HEK293 (cell line): ENCODE results near the gene CFAP43.

Experiments used
- CTCF ChIA-PET: fragments of 350-600 bp; formaldehyde crosslinking; extraction: SDS; loops from one replicate; lab custom pipeline; 2021; ENCODE audit warnings: antibody characterized with exemption; lab: Yijun Ruan, JAX
- POLR2A ChIA-PET: fragments of 300-600 bp; formaldehyde crosslinking; extraction: SDS; loops from one replicate; lab custom pipeline; 2020; ENCODE audit warnings: antibody characterized with exemption, inconsistent platforms; lab: Yijun Ruan, JAX
- H3K27ac ChIP-seq: fragments of 200-500 bp; sonication (Bioruptor generic); 2 replicates; pipeline ENCODE4 v1.5.1; 2014; ENCODE audit warnings: low read depth, low read length, control low read depth, inconsistent platforms; ENCODE audit errors: extremely low read depth
- H3K36me3 ChIP-seq, 2 experiments: fragments of 200-500 bp in 1 of 2; sonication (Bioruptor generic) in 1 of 2; 1 replicate in 1 of 2; 2 replicates in 1 of 2; pipeline ENCODE4 v1.5.1; 2014 to 2017; ENCODE audit warnings: inconsistent platforms in 2 of 2, low read length in 2 of 2; ENCODE audit not compliant: control insufficient read depth in 2 of 2, insufficient read depth in 1 of 2
- H3K4me1 ChIP-seq: fragments of 200-500 bp; sonication (Bioruptor generic); 2 replicates; pipeline ENCODE4 v1.5.1; 2014; ENCODE audit warnings: mild to moderate bottlenecking, low read length, inconsistent platforms; ENCODE audit not compliant: control insufficient read depth, insufficient read depth
- H3K4me3 ChIP-seq: 2 replicates; pipeline ENCODE4 v1.5.1; 2011; ENCODE audit warnings: low read depth, mild to moderate bottlenecking, control low read depth, low read length, moderate library complexity
- H3K9me3 ChIP-seq: fragments of 200-500 bp; sonication (Bioruptor generic); 2 replicates; pipeline ENCODE4 v1.5.1; 2014; ENCODE audit warnings: low read depth, low read length, inconsistent platforms; ENCODE audit not compliant: control insufficient read depth, insufficient read depth
- KLF1 ChIP-seq: fragments of 450-650 bp; formaldehyde crosslinking; IDR thresholded peaks from 2 replicates; pipeline ENCODE4 v1.5.1; 2016; ENCODE audit warnings: missing biosample characterization, missing genetic modification characterization
- KLF10 ChIP-seq: fragments of 450-650 bp; IDR thresholded peaks from 2 replicates; pipeline ENCODE4 v1.5.1; 2018; ENCODE audit warnings: missing biosample characterization, mild to moderate bottlenecking, missing genetic modification characterization
- KLF9 ChIP-seq: fragments of 450-650 bp; formaldehyde crosslinking; IDR thresholded peaks from 2 replicates; pipeline ENCODE4 v1.5.1; 2016; ENCODE audit warnings: missing biosample characterization, missing genetic modification characterization, low read depth
- SCRT1 ChIP-seq: fragments of 450-650 bp; formaldehyde crosslinking; IDR thresholded peaks from 2 replicates; pipeline ENCODE4 v1.5.1; 2016; ENCODE audit warnings: missing biosample characterization, missing genetic modification characterization, borderline replicate concordance
- SCRT2 ChIP-seq: fragments of 450-650 bp; formaldehyde crosslinking; IDR thresholded peaks from 2 replicates; pipeline ENCODE4 v1.5.1; 2016; ENCODE audit warnings: missing biosample characterization, missing genetic modification characterization
- SETDB1 ChIP-seq: IDR thresholded peaks from one replicate; pipeline ENCODE4 v1.6.1; 2017; ENCODE audit warnings: mild to moderate bottlenecking, low read length, moderate library complexity, mixed read lengths; ENCODE audit not compliant: insufficient read length
- SP7 ChIP-seq: fragments of 450-650 bp; formaldehyde crosslinking; IDR thresholded peaks from 2 replicates; pipeline ENCODE4 v1.5.1; 2016; ENCODE audit warnings: missing biosample characterization, missing genetic modification characterization
- ZFHX2 ChIP-seq: fragments of 450-650 bp; formaldehyde crosslinking; conservative IDR thresholded peaks from 2 replicates; pipeline ENCODE4 v1.5.1; 2016; ENCODE audit warnings: missing biosample characterization, missing genetic modification characterization
- ZNF10 ChIP-seq: fragments of 450-650 bp; formaldehyde crosslinking; IDR thresholded peaks from 2 replicates; pipeline ENCODE4 v1.5.1; 2017; ENCODE audit warnings: missing biosample characterization, missing genetic modification characterization
- ZNF112 ChIP-seq: fragments of 450-650 bp; formaldehyde crosslinking; IDR thresholded peaks from 2 replicates; pipeline ENCODE4 v1.5.0; 2017; ENCODE audit warnings: missing biosample characterization, missing genetic modification characterization
- ZNF239 ChIP-seq: fragments of 450-650 bp; formaldehyde crosslinking; IDR thresholded peaks from 2 replicates; pipeline ENCODE4 v1.5.1; 2016; ENCODE audit warnings: missing biosample characterization, missing genetic modification characterization
- ZNF37A ChIP-seq: fragments of 450-650 bp; IDR thresholded peaks from 2 replicates; pipeline ENCODE4 v1.5.1; 2018; ENCODE audit warnings: missing biosample characterization, missing genetic modification characterization
- ZNF621 ChIP-seq: fragments of 450-650 bp; formaldehyde crosslinking; IDR thresholded peaks from 2 replicates; pipeline ENCODE4 v1.5.1; 2017; ENCODE audit warnings: missing biosample characterization, missing genetic modification characterization
- ZNF664 ChIP-seq: fragments of 450-650 bp; formaldehyde crosslinking; IDR thresholded peaks from 2 replicates; pipeline ENCODE4 v1.5.1; 2016; ENCODE audit warnings: missing biosample characterization, missing genetic modification characterization
- ZSCAN23 ChIP-seq: fragments of 450-650 bp; formaldehyde crosslinking; IDR thresholded peaks from 2 replicates; pipeline ENCODE4 v1.5.1; 2016; ENCODE audit warnings: missing biosample characterization, missing genetic modification characterization
- TF ChIP-seq, protein P1 (sequence below): fragments of 450-650 bp; formaldehyde crosslinking; IDR thresholded peaks from 2 replicates; pipeline ENCODE4 v1.5.1; 2016; ENCODE audit warnings: missing biosample characterization, missing genetic modification characterization
- TF ChIP-seq, protein P2 (sequence below): fragments of 450-650 bp; formaldehyde crosslinking; conservative IDR thresholded peaks from 2 replicates; pipeline ENCODE4 v1.5.1; 2016; ENCODE audit warnings: low read depth, missing biosample characterization, missing genetic modification characterization
- TF ChIP-seq, protein P3 (sequence below): fragments of 450-650 bp; formaldehyde crosslinking; IDR thresholded peaks from 2 replicates; pipeline ENCODE4 v1.5.1; 2016; ENCODE audit warnings: missing biosample characterization, missing genetic modification characterization

Gene CFAP43

DNA sequence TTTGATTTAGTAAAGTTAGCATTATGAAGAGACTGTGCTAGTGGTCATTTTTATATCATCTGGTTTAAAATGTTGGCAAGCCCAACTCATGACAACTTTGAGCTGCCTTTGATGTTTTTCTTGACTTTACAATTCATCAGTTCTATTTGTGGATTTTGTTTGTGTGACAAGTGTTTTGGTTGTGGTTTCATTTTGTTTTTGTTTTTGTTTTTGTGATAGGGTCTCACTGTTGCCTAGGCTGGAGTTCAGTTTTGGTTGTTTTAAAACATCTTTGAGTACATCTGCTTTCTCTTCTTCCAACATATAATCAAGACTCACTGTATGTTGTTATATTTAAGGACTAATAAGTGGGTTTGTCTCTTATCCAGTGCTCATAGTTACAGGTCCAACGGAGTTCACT, 127.7 kb downstream of the CFAP43 start:
- Histone ChIP-seq H3K4me3 (no peak overlapping the region), H3K36me3 (no peaks in the 10 kb centered on the region)
- POLR2A ChIA-PET = no interaction called here
- no peak for TF ChIP-seq ZNF239
- TF ChIP-seq KLF10 (tag by site-specific recombination) = no peak
- TF ChIP-seq, all 188 proteins: peak for 0
- H3K9me3 ChIP-seq = no peaks in the 10 kb centered on the region
- CTCF ChIA-PET = no interaction called here
- no peak overlapping the region for H3K27ac ChIP-seq
- no peaks in the 10 kb centered on the region for H3K4me1 ChIP-seq

DNA sequence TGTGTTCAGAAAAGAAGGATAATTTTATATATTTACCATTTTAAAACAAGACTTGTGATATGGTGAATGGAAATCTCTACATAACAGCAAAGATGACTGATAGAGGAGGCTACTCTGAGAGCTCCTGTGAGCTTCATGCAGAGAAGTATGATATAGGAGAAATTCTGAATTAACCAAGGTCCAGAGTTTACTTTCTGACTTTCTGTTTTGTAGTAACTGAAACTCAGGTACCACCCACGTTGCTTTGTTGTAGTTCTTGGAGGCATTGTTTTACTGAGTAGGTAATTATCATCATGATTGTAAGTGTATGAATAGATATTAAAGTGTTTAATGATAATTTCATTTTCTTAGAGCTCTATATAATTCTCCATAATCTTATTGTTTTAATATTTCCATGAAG, 128.2 kb downstream of the CFAP43 start:
- CTCF ChIA-PET = interaction anchor here (1.5 kb wide), 1 partner anchor 17 kb away, joined by 5 read pairs; the partner anchor contains the start of gene SFR1
- no peak overlapping the region for H3K27ac ChIP-seq
- no peak overlapping the region for H3K4me3 ChIP-seq
- no peaks in the 10 kb centered on the region for H3K36me3 ChIP-seq
- no peaks in the 10 kb centered on the region for H3K4me1 ChIP-seq
- POLR2A ChIA-PET = no interaction called here
- H3K9me3 ChIP-seq = no peaks in the 10 kb centered on the region
- TF ChIP-seq ZSCAN23 (tag by site-specific recombination) (no peak), KLF1 (tag by site-specific recombination) (no peak), ZNF621 (tag by site-specific recombination) (no peak), SETDB1 (no peak), ZNF664 (tag by site-specific recombination) (no peak), KLF9 (tag by site-specific recombination) (no peak), ZNF112 (tag by site-specific recombination) (no peak), ZNF37A (tag by site-specific recombination) (no peak), SP7 (tag by site-specific recombination) (no peak), ZFHX2 (tag by site-specific recombination) (no peak)
- TF ChIP-seq, protein P1, sequence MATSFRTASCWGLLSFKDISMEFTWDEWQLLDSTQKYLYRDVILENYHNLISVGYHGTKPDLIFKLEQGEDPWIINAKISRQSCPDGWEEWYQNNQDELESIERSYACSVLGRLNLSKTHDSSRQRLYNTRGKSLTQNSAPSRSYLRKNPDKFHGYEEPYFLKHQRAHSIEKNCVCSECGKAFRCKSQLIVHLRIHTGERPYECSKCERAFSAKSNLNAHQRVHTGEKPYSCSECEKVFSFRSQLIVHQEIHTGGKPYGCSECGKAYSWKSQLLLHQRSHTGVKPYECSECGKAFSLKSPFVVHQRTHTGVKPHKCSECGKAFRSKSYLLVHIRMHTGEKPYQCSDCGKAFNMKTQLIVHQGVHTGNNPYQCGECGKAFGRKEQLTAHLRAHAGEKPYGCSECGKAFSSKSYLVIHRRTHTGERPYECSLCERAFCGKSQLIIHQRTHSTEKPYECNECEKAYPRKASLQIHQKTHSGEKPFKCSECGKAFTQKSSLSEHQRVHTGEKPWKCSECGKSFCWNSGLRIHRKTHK (tag by site-specific recombination) = no peak
- TF ChIP-seq, protein P2, sequence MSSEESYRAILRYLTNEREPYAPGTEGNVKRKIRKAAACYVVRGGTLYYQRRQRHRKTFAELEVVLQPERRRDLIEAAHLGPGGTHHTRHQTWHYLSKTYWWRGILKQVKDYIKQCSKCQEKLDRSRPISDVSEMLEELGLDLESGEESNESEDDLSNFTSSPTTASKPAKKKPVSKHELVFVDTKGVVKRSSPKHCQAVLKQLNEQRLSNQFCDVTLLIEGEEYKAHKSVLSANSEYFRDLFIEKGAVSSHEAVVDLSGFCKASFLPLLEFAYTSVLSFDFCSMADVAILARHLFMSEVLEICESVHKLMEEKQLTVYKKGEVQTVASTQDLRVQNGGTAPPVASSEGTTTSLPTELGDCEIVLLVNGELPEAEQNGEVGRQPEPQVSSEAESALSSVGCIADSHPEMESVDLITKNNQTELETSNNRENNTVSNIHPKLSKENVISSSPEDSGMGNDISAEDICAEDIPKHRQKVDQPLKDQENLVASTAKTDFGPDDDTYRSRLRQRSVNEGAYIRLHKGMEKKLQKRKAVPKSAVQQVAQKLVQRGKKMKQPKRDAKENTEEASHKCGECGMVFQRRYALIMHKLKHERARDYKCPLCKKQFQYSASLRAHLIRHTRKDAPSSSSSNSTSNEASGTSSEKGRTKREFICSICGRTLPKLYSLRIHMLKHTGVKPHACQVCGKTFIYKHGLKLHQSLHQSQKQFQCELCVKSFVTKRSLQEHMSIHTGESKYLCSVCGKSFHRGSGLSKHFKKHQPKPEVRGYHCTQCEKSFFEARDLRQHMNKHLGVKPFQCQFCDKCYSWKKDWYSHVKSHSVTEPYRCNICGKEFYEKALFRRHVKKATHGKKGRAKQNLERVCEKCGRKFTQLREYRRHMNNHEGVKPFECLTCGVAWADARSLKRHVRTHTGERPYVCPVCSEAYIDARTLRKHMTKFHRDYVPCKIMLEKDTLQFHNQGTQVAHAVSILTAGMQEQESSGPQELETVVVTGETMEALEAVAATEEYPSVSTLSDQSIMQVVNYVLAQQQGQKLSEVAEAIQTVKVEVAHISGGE (tag by site-specific recombination) = no peak
- TF ChIP-seq, protein P3, sequence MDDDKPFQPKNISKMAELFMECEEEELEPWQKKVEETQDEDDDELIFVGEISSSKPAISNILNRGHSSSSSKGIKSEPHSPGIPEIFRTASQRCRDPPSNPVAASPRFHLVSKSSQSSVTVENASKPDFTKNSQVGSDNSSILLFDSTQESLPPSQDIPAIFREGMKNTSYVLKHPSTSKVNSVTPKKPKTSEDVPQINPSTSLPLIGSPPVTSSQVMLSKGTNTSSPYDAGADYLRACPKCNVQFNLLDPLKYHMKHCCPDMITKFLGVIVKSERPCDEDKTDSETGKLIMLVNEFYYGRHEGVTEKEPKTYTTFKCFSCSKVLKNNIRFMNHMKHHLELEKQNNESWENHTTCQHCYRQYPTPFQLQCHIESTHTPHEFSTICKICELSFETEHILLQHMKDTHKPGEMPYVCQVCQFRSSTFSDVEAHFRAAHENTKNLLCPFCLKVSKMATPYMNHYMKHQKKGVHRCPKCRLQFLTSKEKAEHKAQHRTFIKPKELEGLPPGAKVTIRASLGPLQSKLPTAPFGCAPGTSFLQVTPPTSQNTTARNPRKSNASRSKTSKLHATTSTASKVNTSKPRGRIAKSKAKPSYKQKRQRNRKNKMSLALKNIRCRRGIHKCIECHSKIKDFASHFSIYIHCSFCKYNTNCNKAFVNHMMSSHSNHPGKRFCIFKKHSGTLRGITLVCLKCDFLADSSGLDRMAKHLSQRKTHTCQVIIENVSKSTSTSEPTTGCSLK = no peak

DNA sequence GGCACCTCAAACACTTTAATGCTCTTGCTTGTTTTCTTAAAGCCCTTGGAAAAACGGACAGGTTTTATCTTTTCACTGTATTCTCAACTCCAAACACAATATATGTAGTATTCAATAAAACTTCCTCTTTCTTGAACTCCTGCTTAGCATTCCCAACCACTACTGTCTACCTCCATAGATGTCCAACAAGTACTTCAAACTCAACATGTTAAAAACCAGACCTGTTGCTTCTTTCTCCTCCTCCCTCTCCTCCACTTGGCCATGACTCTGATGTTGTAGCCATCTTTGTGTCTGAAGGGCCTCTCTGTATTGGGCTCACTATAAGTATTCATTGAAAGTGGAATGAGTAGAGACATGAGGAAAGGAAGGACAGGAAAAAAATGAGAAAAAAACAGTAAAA, 130.3 kb downstream of the CFAP43 start:
- ChIA-PET POLR2A (no interaction called here), CTCF (interaction anchor here (0.5 kb wide), 1 partner anchor 214 kb away, joined by 3 read pairs; no protein-coding TSS in a partner anchor)
- H3K36me3 ChIP-seq = no peaks in the 10 kb centered on the region
- H3K9me3 ChIP-seq = no peaks in the 10 kb centered on the region
- no peaks in the 10 kb centered on the region for H3K4me1 ChIP-seq
- TF ChIP-seq SCRT2 (peak; percentile 98), SCRT1 (peak; percentile 98), ZNF10 (no peak)
- no peak overlapping the region for H3K27ac ChIP-seq
- no peak overlapping the region for H3K4me3 ChIP-seq
